GM20431 (cell line): ENCODE results near the gene RGS7.
"Not testable (repeated sequence)": the region's sequence is repeated elsewhere in the genome, so short reads cannot be mapped to it uniquely, and the experiment has no call there.

Experiments used
- in situ Hi-C: fragments of 300-500 bp; cut with MseI, MboI; formaldehyde crosslinking; loops from one replicate; pipeline ENCODE4 v1.15.0; 2020; ENCODE audit warnings: low sequenced_read_pairs; ENCODE audit not compliant: unreplicated experiment

The RGS7 gene

DNA sequence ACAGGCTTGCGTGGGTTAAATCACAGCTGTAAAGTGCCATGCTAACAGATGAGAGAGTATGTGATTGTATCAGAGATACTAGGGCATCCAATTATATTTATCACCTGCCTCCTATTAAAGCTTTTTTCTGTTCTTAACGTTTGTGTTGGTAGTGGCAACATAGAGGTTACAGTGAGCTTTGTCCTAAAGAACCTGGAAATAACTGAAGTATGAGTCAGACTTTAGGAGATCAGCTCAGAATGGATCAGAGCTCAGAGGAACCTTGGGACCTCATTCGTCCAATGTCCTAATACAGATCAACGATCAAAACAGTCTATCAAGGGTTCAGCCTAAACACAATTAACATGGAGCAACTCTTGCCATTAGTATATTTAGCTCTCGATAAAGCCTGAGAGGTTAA lies 81.0 kb downstream of the RGS7 start:
- in situ Hi-C loops, result no loop called here

DNA sequence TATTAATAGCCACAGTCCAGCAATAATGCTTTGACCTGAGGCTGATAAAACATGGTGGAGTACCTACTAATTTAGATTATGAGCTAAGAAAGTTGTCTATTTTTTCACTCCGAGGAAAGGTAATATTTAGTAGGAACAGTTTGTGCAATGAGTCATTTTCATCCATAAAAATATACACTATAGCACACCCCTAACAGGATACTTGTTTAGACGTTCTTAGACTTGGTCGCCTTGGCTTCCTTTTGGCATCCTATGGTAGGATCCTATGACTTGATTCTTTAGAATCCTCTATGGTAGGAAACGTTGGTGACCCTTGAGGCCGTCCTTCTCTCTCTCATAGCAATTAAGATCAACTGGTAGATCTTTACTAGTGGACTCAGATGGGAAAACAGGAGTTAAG lies 81.8 kb downstream of the RGS7 start:
- in situ Hi-C loops, result no loop called here

DNA sequence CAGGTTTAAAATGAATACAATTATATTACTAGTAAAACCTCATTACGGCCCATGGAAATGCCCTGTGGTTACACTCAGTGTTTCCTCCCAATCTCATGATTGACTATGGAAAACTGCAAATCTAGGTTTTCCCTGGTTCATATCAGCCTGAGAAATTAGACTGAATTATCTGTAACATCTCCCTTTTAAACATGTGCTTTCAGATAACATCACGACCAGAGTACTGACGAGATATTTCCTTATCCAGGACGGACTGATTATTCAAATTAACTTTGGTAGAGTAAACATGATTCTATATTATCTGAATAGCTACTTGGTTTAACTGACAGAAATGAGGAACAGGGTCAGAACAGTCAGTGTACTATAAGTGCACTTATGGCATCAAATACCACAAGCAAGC lies 82.3 kb downstream of the RGS7 start:
- in situ Hi-C loops, result no loop called here

DNA sequence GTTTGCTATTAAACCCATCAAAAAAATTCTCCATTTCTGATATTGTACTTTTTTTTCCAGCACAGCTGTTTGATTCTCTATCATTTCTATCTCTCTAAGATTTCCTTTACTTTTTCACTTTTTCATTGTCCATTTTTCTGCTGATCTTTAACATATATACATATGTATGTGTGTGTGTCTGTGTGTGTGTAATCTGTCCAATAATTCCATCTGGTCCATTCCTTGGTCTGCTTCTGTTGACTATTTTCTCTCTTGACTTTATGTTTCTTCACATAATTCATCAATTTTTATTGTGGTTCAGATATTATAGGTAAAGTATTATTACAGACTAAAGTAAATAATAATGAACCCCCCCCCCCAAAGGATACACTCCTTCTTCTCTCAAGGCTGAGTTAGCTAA lies 84.2 kb downstream of the RGS7 start:
- in situ Hi-C loops, result no loop called here

DNA sequence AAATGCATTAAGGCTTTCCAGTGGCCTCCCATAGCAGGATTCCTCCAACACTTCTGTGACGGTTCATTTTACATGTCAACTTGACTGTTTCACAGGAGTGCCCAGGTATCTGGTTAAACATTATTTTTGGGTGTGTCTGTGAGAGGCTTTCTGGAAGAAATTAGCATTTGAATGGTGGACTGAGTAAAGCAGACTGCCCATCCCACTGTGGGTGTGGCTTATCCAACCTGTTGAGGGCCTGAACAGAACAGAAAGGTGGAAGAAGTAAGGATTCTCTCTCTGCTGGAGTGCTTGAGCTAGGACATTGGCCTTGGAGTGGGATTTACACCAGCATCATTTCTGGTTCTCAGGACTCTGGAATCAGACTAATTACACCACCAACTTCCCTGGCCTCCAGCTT lies 85.6 kb downstream of the RGS7 start:
- in situ Hi-C loops, result no loop called here

GRCh38 chr1:241270016-241270415 lies 87.0 kb downstream of the RGS7 start:
- in situ Hi-C loops, result no loop called here

DNA sequence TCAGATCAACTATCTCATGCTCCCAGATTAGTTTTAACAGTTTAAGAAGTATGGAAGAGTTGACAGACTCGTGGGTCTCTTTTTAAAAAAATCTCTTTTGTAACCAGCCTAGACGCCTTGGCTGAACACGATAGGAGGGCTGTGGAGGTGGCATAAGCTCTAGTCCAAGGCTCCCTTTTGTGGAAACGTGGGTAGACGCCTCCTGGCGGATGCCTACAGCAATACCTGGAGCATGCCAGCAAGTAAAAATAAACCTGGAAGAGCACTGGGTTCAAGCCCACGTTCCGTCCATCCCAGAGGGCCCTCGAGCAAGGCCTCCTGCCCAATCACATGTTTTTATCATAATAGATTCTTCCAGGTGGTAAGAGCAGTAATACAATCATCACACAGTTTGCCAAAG lies 87.9 kb downstream of the RGS7 start:
- in situ Hi-C loops, result no loop called here

GRCh38 chr1:241266121-241266520 lies 90.9 kb downstream of the RGS7 start:
- in situ Hi-C loops, result no loop called here

- in situ Hi-C loops, result no loop called here
Measured at GRCh38 chr1:241265428-241265827, 91.6 kb downstream of the RGS7 start.

DNA sequence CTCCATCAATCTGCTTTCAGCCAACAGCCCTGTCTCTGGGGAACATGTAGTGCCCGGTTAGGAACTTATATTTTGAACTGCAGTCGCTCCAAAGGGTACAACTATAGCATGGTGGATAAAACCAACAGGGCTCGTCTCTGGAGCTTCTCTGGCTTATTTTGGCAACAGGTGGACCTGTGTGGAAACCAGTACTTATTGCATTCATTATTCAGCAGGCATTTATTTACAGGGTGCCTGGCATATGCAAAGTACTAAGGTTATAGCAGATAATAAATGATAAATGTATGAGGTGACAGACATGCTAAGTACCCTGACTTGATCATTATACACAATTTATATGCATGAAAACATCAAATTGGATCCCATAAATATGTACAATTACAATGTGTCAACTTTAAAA lies 93.7 kb downstream of the RGS7 start:
- in situ Hi-C loops, result no loop called here

DNA sequence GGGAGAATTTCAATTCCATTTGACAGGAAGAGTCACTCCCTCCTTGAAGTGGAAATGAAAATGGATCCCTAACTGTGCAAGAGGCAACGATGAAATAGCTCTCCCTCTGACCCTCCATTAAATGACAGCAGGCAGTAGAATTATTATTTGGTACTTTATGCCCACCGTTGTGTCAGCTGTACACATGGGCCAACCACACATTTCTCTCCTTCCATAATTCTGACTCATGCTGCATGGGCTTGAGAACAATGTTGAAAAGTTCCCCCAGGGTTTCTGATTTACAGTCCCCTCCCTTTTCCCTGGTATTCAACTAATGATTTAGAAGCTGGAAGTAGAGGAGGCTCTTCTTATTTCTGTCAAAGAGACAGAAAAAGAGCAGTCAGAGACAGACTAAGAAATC lies 103.5 kb downstream of the RGS7 start:
- in situ Hi-C loops, result no loop called here

DNA sequence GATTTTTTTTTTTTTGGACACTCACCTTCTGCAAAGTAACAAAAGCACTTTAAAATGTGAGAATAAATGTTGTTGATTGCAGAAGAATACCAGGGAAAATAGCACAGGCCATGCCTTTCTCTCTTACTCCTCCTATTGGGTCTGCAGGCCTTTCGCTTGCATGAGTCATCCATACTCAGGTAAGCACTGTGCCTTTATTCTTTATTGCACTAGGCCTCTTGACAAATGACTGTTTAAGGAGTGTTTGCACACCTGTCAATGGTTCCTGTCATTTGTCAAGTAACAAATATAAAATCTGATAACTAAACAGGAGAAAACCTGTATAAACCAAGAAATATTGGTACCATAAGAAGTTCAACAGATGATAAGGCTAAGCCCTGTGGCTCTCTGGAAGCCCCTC lies 106.5 kb downstream of the RGS7 start:
- in situ Hi-C loops, result no loop called here

DNA sequence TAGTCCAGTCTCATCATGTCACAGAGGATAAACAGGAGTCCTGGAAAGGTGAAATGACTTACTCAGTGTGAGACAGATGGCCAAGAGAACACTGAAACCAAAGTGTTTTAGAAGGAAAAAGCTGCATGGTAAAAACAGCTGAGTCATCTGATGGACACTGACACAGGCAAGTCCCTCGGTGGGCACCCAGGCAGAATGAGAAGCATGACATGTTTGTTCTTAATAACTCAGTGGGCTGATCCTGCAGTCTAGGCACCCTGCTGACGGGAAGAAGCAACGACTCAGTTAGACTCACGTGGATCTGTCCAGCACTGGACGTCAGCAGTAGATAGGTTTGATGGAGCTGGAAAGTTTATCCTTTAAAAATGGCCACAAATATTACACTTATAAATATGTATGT lies 116.9 kb downstream of the RGS7 start:
- in situ Hi-C loops, result no loop called here

DNA sequence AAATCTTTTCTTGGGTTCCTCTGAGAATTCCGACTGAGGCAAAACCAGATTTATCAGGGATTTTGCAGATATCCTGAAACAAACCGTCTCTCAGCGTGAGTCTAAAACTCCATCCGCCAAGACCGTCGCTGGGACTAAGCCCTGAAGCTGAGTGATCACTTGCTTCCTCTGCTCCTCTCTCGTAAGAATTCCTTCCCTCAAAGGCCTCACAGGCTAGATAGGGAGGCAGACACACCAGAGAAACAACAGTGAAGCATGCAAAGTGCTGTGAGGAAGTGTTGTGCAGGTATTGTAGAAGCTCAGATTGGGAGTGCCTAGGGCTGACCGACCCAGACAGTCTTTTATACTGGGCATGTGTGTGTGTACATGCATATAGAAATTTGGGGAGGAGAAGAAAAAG lies 119.1 kb downstream of the RGS7 start:
- in situ Hi-C loops, result no loop called here

- in situ Hi-C loops, result no loop called here
Measured at GRCh38 chr1:241235256-241235897, 121.6 kb downstream of the RGS7 start.

- in situ Hi-C loops, result no loop called here
Measured at GRCh38 chr1:241229711-241230110, 127.3 kb downstream of the RGS7 start.

GRCh38 chr1:241229216-241229615 lies 127.8 kb downstream of the RGS7 start:
- in situ Hi-C loops, result no loop called here

- in situ Hi-C loops, result no loop called here
Measured at GRCh38 chr1:241228339-241228738, 128.7 kb downstream of the RGS7 start.

- in situ Hi-C loops, result no loop called here
Measured at GRCh38 chr1:241225741-241226140, 131.3 kb downstream of the RGS7 start.

GRCh38 chr1:241224189-241224588 lies 132.8 kb downstream of the RGS7 start:
- in situ Hi-C loops, result not testable (repeated sequence)

DNA sequence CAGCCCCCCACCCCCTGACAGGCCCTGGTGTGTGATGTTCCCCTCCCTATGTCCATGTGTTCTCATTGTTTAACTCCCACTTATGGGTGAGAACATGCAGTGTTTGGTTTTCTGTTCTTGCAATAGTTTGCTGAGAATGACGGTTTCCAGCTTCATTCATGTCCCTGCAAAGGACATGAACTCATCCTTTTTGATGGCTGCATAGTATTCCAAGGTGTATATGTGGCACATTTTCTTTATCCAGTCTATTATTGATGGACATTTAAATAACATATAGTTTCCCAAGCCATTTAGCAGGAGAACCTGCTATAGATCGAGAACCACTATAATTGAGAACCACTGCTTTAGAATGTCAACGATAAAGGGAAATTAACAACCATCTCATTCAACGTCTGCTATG lies 134.2 kb downstream of the RGS7 start:
- in situ Hi-C loops, result not testable (repeated sequence)

- in situ Hi-C loops, result no loop called here
Measured at GRCh38 chr1:241221319-241221718, 135.7 kb downstream of the RGS7 start.

GRCh38 chr1:241220913-241221312 lies 136.1 kb downstream of the RGS7 start:
- in situ Hi-C loops, result not testable (repeated sequence)
